Stimulated activated CD4-positive, alpha-beta T cell treated with anti-CD3 and anti-CD28 coated beads, Interleukin-12 subunit alpha, Interleukin-12 subunit beta, amount 100 ng/mL, for 24 hours (primary cell): ENCODE data around the gene KIFBP.
A peak's percentile ranks its signal among the peaks of the same experiment; 100 is the strongest.

Experiments used
- DNase-seq, 2 experiments: peaks; one replicate each; pipeline ENCODE4 v3.0.0-alpha.2; 2020; ENCODE audit warnings: low read depth in 2 of 2

KIFBP gene

DNA sequence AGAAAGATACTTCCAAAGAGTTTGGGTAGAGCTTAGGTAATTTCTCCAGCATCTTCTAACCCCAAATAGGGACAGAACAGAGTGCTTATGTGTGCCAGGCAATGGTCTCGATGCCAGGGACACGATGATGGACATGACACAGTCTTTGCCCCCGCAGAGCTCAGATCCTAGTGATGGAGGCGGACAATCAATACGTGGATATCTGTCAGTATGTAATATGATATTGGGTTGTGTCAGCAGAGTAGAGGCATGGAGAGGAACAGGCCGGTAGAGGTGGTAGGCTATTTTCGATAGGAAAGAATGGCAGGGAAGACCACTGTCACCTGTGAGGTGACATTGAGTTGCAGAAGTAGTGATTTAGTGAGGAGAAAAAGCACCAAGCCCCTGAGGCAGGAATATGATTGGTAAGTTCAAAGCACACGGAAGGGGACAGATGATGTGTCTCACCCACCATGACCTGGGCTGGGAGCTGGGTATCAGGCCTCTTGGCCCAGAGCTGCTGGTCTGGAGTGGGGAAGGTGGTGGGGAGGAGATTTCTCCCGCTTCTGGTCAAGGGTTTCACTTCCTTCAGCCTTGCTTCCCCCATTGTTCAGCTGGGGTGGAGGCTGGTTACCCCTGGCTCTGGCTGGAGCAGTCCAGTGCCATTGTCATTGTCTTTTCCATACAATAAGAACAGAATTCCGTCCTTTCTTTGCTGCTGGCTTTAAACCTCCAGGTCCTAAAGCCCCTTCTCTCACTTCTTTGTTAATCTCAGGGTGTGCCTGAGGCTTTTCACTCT is 63.3 kb downstream of the KIFBP start:
- DNase-seq: no peak

DNA sequence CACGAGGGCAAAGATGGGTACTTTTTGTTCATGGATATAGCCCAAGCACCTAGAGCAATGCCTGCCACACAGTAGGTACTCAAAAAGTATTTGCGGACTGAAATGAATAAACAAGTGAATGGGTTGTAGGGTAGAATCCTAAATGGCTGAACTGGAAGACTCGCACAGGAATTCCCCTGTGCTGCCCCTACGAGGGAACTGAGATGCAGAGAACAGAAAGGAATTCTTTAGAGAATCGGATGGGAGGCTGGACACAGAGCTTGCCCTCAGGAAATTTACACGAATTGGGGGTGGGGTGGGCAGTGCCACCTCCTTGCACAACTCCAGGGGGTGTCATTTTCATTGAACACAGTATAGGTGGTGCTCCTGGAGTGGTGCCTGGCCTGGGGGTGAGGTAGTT is 64.1 kb downstream of the KIFBP start:
- no peak for DNase-seq

DNA sequence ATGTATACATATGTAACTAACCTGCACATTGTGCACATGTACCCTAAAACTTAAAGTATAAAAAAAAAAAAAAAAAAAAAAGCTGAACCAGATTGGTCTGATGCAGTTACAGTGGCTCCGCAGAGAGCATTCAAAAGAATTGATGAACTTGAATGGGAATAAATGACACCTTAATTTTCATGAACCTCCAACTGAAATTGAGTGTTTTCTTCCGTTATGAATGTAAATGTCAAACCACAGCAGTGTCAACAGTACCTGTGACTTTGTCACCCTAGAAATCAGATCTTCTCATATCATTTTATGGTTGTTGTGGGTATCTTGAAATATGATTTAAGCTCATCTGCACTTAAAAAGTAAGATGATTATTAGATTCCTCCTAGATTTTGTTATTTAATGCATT is 66.6 kb downstream of the KIFBP start:
- DNase-seq: no peak

DNA sequence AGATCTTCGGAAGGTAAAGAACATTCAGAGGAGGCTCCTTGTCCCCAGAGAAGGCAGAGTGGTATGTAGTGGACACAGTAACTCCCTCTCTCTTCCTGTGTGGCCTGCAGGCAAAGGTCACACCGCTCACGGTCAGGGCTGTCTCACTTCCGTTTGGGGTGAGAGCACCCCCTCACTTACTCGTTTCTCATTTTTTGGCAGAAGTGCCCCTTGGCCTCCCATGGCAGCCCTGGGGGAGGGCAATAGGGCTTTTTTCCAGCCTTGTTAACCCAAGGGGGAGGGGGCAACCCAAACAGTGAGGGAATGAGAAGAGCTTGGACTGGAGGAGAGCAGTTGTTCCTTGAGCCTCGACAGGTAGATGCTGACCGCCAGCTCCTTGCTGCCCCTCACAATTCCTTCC is 67.5 kb downstream of the KIFBP start:
- no peak for DNase-seq

DNA sequence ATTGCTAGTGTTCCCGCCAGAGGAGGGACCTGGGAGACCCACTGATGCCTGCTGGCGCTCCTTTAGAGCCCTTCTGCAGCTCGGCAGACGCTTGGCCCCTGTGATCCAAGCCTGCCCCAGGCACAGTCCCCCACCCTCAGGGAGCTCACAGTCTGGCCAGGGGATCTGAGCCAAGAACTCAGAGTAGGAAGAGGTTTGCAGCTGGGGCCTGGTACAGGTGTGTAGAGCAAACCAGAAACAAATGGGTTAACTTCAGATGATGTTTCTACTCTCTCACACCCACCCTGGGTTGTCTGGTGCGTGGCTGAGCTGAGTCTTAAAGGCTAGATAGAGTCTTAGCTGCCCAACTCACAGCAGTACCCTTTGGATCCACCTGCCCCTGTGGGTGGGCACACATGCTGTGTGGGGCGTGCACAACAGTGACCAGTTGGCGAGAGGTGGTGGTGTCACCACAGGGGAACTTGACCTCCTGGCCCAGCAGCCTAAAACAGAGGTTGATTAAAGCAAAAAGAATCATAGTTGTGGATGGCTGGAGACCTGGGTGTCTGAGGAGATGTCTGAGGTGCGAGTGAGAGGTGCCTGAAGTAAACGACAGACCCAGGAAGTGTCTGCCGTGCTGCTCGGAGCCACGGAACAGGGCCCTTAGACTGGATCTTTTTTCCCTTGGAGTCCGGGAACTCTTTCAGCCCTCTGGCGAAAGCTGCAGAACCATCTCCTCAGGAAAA is 68.1 kb downstream of the KIFBP start:
- DNase-seq: no peak

DNA sequence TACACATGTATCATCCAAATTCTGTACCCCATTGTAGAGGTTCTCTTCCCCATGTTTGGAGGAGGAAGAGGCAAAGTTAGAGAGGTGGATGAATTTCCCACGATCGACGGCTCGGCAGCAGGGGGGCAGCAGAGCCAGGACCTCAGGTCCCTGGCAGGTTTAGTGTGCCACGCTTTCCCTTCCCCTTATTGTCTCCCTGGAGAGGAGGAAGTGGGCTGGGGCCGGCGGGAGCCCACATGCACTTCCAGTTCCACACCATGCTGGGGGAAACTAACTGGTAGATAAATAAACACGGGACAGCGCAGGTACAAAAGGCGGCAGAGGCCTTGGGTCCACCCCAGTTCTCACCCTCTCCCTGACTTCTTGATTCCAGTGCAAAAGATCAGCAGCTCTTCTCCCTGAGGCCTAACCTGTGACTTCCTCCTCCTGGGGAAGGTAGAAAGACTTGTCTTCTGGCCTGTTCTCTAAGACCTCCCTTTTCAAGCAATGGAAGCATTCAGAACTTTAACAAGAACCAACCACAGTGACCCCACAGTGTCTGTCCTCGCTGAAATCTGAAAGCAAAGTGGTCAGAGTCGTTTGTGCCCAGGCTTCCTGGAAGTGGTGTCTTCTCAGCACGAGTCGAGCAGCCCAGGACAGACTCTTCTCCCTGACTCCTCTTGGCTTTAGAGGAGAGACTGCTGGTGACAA is 68.8 kb downstream of the KIFBP start:
- no peak for DNase-seq

DNA sequence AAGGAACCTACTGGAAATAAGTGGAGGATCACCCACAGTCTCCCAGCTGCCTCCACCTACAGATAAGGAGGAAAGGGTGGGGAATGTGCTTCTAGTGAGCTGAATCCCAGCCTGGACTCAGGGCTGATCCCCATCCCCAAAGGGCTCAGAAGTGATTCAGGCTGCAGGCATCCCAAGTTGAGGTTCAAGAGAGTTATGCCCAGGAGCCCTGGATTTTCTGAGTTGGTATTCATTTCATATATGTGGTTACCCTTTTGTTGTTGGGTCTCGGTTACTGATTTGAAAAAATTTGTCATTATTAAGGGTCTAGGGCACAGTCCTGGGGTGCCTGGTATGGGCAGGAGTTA is 69.3 kb downstream of the KIFBP start:
- no peak for DNase-seq

DNA sequence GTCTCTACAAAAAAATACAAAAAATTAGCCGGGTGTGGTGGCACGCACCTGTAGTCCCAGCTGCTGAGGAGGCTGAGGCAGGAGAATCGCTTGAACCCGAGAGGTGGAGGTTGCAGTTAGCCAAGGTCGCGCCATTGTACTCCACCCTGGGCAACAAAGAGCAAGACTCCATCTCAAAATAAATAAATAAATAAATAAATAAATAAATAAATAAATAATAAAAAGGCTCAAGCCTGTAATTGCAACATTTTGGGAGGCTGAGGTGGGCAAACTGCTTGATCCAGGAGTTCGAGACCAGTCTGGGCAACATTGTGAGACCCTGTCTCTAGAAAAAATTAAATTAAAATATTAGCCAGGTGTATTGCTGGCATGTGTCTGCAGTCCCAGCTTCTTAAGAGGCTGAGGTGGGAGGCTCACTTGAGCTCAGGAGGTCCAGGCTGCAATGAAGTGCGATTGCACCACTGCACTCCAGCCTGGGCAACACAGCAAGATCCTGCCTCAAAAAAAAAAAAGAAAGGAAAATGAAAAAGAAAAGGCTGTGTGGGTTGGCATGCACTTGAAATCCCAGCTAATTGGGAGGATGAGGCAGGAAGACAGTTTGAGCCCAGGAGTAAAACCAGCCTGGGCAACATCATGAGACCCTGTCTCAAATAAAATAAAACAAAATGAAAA is 71.7 kb downstream of the KIFBP start:
- DNase-seq: no peak

DNA sequence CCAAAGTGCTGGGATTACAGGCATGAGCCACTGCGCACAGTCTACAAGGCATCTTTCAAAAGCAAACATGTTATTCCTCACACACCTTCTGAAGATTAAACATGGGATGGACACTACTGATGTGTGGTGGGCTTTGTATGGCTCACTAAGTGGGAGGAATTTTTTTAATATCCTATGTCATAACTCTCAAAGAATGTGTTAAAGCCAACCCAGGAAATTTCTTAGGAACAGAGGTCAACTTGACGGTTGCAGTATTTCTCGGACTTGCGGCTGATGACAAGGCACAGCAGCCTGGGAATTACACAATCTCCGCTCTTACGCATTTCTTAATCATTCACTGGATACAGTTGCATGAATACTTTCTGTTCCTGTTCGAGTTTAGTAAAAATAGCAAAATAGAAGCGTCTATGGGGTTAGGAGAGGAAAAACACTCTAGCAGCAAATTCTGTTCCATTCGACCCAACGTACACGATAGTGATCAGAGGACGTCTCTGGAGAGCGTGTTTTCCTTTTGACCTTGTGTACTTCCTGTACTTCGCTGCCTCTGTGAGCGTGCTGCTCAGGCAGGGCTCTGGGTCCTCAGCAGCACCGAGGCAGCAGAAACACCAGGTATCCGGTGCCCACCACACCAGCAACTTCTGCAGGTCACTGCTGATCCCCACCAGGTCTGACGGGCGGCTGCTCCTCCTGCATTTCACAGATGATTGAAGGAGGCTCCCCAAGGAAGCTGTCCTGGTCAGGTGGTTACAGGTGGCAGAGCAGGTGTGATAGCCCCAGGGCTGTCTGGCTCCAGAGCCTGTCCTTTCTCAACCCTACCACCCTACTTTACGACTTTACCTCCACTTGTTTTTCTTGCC is 72.9 kb downstream of the KIFBP start:
- no peak for DNase-seq

DNA sequence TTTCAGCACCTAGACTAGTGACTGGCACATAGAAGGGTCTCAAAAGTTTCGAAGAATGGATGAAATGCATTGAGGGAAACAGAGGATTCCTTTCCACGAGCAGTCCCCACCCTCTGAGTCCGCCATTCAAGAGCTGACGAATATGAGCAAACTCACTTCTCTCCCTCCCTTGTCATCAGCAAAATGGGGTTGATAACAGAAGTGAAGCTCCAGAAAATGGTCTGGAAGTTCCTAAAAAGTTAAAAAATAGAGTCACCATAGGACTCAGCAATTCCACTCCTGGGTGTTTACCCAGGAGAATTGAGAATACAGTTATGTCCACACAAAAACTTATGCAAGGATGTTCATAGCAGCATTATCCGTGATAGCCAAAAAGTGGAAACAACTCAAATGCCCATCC is 74.3 kb downstream of the KIFBP start:
- DNase-seq: no peak

DNA sequence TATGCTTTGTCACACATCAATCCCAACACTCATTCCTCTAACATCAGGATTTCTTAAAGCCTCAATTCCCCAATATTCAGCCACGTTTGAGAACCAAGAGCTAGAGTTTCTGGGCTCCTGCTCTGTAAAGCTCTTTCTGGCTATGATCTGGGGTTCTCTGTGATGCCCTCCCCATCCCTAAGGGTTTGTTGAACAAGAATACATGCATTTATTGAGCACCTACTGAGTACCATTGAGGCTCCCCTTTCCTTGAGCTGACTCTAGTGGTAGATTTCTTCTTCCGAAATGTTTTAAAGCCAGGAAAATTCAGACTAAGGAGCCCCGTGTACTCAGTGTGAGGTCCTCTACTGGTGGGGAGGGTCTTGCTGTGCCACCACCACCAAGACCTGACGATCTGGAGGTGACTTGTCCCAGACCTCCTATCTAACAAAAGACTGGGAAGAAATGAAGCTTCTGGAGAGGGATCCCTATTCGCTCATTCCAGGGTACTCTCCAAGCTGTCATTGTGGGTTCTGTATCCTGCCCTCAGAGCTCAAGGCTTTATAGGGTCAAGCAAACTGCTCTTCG is 76.2 kb downstream of the KIFBP start:
- no peak for DNase-seq

DNA sequence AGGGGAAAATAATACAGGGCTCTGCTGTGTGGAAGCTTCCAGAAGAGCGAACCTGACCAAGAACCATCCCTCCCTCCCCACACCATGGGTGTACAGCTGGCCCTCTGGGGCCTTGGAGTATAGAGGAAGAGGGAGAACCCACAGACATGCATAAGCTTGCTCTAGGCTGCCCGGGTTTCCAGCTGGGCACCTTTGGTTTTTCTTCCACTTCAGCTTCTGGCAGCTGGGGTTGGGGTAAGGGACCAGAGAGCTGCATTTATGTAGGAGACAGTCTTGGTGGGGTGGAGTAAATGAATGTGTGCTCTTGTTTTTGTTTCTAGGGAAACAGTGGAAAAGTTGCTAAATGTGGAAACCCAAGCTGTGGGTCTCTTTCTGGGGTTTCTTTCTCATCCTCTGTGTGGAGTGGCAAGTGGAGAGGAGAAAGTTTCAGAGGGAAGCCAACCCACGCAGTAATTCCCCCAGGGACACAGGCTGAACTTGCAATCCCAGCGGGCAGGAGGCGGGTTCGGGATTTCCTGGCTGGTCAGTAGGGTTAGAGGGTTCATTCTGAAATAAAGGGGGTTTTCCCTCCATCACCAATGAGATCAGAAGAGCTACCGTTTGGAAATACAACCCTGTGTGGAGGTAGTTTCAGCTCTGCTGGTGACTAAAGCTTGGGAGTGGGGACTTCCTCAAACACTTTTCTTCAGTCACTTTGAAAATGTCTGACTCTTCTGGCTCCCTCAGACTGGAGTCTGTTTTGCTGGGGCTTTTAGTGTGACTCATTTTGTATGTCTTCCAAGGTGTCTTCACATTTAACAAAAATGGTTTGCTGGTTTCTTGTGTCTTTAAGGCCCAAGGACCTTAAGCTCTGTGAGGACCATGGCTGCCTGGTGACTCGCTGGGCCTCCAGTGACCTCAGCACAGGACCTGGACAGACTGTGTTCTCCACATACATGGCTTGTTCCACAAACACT is 77.1 kb downstream of the KIFBP start:
- DNase-seq: peak; percentile 14 to 74
